Activated CD8-positive, alpha-beta memory T cell treated with anti-CD3 and anti-CD28 coated beads for 1 hour (primary cell): Measurements from ENCODE around the gene CDH13.

Source experiments
- DNase-seq, 2 donors: peaks; one replicate each; pipeline ENCODE4 v3.0.0-alpha.2; 2020; ENCODE audit warnings: low read depth in 1 of 2; ENCODE audit errors: extremely low read depth in 1 of 2

The CDH13 gene

DNA sequence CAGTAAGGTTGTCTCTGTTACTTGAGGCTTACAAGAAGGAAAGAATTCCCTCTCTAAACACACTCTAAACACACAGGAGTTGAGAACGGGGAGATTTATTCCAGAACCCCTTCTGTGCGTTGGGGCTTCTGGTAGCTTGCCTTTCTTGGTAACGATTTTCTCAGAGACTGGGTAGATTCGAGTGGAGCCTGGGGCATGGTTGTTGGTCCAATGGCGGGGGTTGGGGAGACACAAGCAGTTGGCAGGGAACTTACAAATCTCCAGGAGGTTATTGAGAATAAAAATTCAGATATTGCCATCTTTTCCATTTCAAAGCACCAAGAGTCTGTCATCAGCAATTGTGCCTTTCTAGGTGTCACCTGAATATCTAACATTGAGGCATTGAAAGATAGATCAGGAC lies 251.7 kb downstream of the CDH13 start:
- DNase-seq, result no peak

GRCh38 chr16:82880346-82880745 lies 253.6 kb downstream of the CDH13 start:
- DNase-seq, result no peak

DNA sequence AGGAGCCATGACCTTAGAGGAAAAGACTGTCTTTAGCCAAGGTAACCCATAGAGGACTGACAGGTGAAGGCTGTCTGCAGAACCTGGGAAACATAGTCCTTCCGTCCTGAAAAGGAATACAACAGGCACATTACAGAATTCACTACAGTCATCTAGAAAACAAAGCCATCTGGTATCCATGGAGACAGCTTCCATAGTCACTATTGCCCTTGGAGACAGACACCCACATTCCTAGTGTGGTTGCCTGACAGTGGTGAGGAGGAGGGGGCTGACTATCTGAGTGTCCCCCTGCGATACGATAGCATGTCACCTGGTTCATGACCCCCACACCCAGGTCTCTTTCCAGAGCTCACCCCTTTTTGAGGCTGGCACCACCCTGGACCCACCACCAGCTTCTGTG lies 254.7 kb downstream of the CDH13 start:
- DNase-seq, result no peak

- DNase-seq, result no peak
Measured at GRCh38 chr16:82882226-82882625, 255.5 kb downstream of the CDH13 start.

DNA sequence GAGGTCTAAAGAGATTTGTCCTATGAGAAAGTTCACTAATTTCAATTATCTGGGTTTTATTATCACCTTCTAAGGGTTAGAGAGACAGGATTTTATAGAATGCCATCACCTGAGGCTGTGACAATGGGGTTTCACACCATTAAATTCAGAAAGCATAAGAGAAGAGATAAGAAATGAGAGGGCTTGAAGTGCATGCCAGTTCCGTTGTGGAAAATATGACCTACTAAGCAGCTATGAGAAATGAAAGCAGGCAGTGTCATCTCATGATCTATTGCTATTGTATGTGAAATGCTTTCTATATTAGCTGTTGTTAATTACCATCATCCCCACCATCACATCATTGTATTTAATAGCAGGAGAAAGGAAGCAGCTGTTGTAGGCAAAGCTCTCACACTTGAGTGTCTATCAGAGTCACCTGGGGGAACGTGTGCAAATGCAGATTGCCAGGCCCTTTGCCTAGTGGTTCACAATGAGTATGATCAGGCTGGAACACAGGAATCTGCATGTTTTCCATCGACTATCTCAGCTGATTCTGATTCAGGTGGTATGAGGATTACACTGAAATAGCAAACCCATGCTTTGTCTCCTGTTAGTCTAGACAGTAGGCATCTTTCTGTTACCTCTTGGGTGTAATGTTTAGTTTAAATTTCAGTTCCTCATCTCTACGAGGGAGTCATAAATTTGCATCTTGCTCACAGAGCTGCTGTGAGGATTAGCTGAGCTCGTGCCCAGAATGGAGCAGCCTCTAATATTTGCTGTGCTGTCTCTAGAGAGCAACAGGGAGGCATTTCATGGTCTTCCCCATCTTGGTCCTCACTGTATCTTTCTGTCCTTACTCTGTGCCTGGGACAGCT lies 256.4 kb downstream of the CDH13 start:
- no peak for DNase-seq

GRCh38 chr16:82884320-82884898 lies 257.6 kb downstream of the CDH13 start:
- no peak for DNase-seq

- DNase-seq, result no peak
Measured at GRCh38 chr16:82886146-82886545, 259.4 kb downstream of the CDH13 start.

DNA sequence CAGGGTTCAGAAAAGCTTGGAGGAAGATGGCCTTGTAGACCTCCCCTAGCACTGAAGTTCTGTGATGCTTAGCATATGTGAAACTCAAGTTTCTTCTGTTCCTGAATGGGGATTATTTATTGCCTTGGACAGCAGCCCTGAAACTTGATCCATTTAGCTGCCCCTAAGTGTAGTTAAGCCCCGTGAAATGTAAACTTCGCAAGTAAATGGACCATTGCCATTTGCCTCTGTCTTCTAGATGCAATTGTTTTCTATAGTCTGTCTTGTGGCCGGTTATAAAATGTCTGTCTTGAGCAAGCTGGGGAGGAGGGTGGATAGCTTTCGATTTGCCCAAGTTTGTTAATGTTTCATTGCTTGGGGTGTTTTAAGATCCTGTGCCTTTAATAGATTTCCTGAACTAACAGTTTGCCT lies 261.8 kb downstream of the CDH13 start:
- DNase-seq, result no peak

- no peak for DNase-seq
Measured at GRCh38 chr16:82891424-82891823, 264.7 kb downstream of the CDH13 start.

DNA sequence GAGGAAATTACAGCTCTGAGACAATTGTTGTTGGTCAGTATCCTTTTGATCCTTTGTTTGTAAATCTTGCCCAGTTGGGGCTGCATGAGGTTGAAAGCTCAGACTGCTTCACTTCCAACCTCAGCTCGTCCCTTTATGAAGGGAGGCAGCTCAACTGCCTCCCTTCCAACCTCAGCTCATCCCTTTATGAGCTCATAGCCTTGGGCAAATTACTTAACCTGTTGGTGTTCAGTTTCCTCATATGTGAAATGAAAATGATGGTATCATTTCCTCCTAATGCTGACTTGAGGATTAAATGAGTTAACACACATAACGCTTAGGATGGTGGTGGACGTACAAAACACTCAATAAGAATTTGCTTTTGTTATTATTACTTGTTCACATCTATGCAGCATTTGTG lies 265.1 kb downstream of the CDH13 start:
- no peak for DNase-seq

GRCh38 chr16:82892324-82892723 lies 265.6 kb downstream of the CDH13 start:
- no peak for DNase-seq

DNA sequence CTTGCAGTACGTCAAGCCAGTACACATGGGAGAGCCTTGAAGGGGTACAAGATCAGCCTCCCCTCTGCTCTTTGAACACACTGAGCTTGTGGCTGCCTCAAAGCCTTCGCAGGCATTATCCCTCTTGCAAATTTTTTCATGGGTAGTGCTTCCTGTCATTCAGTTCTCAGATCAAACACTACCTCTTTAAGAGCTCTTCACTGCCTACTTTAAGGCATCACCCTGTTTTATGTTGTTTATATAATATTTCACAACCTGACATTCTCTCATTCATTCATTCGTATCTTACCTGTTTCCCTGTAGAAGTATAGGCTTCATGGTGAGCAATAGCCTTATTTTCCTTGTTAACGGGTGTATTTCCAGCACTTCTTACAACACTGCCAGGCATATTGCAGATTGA lies 269.1 kb downstream of the CDH13 start:
- no peak for DNase-seq

GRCh38 chr16:82899006-82899405 lies 272.2 kb downstream of the CDH13 start:
- DNase-seq, result no peak

GRCh38 chr16:82899731-82900450 lies 273.1 kb downstream of the CDH13 start:
- DNase-seq, result no peak

DNA sequence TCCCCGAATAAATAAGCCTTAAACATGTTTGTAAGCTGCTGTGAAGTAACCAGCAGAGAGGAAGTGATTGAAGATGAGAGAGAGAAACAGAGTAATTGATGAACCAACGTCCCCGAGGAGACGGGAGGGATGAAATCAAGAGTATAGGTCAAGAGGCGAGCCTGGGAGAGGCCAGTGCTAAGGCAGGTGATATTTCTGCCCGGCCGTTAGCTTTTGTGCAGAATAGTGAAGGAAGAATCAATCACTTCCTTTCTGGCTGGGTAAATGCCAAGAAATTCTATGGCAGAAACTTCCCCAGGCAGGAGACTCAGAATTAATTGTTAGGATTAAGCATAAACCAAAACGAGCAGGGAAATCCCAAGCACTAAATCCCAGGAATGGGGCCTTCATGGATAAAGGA lies 273.8 kb downstream of the CDH13 start:
- DNase-seq, result no peak

GRCh38 chr16:82911925-82912324 lies 285.2 kb downstream of the CDH13 start:
- DNase-seq, result no peak

GRCh38 chr16:82915139-82915824 lies 288.5 kb downstream of the CDH13 start:
- no peak for DNase-seq

DNA sequence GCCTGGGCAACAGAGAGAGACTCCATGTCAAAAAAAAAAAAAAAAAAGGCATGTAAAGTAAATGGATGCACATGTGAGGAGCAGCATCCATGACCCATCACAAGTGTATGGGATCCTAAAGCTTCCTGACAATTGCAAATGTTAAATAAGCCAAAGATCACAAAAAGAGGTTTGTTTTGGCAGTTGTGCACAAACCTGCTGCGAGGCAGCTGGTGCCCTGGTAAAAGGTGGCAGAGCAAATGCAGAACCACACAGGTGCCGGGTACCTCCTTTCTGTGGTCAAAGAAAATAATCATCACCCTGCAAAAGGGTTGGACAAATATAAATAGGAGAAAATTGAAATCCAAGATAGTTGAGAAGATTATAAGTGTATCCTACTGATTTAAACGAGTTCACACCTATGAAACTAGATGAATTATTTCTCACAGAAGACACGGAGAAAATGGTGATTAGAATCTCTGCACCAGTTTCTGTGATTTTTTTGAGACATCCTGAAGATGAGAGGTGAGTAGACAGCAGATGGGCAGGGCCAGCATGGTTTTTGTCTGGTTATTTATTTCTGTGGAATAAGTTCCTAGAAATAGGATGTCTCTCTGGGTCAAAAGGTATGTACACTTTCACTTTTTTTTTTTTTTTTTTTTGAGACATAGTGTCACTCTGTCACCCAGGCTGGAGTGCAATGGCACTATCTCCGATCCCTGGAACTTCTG lies 291.3 kb downstream of the CDH13 start:
- DNase-seq, result no peak

DNA sequence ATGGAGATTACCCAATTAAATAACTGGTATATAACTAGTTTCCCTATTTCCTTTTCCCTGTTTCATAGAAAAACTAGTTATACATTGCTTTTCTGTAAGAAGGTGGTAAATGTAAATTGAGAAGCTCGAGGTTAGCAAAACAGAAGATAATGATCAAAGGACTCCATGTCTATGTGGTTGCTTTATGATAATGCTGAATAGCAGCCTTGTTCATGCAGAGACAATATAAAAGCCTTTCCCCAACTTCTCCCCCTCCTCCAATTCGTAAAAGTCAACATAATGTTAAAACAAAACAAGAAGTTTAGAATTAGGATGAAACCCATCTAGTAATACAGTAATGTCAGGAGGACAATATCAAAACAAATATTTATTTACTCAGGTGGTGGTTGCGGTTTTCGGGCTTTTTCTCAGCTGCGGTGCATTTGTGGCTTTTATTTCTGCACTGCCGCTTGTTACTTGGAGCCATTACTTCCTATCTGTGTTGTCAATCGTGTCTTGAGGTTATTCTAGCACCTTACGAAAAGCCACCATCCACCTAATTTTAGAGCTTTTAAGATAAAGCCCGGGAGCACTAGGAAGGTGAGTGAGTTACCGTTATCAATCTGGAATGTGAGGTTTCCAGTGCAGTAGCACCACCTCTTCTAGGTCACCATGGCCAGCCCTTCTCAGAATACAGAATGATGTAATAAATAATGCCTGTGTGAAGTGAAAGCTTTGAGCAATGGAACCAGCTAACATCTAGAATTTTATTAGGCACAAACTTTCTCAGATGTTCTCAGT lies 297.5 kb downstream of the CDH13 start:
- DNase-seq, result no peak

GRCh38 chr16:82926500-82926899 lies 299.7 kb downstream of the CDH13 start:
- no peak for DNase-seq
